CD4-positive, alpha-beta T cell treated with Interleukin-4 for 4 hours (primary cell): ENCODE measurements around the gene LPP.

Experiments used
- DNase-seq: peaks from one replicate; pipeline ENCODE4 v3.0.0-alpha.2; 2020

LPP gene

GRCh38 chr3:188171682-188172467 is 17.9 kb downstream of the LPP start:
- no peak for DNase-seq

- no peak for DNase-seq
Observed at GRCh38 chr3:188174317-188175044, 20.5 kb downstream of the LPP start.

DNA sequence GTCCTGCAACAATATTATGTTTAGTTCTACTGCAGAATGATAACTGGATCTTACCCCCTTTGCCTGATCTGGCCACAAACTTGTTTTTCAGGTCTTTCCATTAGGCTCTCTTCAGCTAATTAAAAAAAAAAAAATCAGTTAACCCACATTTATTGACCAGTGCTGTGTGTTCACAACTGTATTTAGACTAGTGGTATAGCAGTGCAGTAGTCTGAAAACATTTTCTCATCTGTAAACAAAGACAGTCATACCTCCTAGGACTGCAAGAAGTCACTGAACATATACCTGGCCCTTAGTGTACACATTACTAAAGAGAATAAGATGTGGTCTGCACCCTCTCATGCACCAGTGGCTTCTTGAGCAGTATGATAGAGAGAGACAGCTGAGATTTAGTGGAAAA is 22.5 kb downstream of the LPP start:
- no peak for DNase-seq

- DNase-seq, result no peak
Observed at GRCh38 chr3:188176884-188177283, 22.9 kb downstream of the LPP start.

GRCh38 chr3:188177721-188178120 is 23.8 kb downstream of the LPP start:
- DNase-seq, result no peak

DNA sequence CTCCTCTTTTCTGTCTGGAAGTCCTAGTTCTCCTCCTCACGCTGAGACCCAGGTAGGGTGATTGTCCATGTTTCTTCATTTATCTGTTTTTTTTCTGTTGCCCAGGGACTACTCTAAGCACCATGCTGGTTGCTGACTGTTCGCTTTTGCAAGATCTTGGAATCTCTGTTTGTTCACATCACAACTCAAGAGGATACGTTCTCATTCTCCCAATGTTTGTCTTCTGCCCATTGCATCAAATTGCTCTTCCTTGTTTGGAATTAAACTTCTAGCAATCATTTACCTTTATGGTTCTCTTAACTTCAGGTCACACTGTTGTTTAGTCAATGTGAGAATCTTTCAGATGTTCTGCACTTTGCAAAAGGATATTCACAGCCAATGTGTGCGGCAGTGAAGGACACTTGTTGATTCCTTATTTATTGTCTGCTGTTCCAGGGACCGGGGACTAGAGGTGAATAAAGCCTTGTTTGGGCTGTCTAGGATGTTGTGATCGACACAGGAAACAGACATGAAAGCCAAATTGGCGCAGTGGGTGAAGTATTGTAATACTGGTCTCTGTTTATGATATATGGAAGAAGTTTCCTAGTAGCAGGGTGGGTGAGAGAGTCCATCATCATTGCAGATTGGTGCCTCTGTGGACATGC is 24.5 kb downstream of the LPP start:
- no peak for DNase-seq

GRCh38 chr3:188179006-188179966 is 25.3 kb downstream of the LPP start:
- DNase-seq, result no peak

- DNase-seq, result no peak
Observed at GRCh38 chr3:188180114-188180513, 26.2 kb downstream of the LPP start.

DNA sequence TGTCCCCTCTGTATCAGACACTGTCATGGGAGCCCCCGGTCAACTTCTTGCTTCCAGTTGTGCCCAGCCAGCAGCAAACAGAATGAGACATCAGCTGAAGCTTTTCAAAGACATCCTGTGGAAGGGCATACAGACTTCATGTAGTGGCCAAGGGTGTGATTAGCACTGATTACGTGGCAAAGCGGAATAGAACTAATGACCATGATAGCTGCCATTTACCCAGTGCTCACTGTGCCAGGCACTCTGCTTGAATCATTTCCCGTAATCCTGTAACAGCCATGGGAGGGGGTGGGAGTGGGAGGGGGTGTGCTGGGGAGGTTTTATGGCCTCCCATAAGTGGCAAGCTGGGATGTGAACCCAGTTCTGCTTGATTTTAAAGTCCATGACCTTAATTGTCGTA is 29.5 kb downstream of the LPP start:
- DNase-seq, result no peak

DNA sequence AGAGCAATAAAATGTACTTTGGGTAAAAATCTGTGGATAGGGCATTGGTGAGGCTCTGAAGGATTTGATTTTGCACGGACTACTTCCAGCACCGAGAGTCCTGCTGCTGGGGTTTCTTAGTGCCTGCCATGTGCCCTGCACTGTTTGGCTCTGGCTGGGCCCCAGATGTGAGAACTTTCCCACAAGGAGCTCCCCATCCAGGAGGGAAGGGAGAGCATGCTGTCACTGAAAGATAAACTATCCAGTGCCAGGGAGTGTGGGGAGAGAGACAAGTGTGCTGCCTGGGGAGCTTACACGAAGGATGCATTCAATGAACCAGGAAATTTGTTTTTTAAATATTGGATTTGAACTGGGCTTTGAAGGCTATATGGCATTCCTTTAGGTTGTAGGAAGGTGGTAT is 30.2 kb downstream of the LPP start:
- no peak for DNase-seq

GRCh38 chr3:188184649-188185048 is 30.7 kb downstream of the LPP start:
- no peak for DNase-seq

- no peak for DNase-seq
Observed at GRCh38 chr3:188185717-188186251, 31.8 kb downstream of the LPP start.

DNA sequence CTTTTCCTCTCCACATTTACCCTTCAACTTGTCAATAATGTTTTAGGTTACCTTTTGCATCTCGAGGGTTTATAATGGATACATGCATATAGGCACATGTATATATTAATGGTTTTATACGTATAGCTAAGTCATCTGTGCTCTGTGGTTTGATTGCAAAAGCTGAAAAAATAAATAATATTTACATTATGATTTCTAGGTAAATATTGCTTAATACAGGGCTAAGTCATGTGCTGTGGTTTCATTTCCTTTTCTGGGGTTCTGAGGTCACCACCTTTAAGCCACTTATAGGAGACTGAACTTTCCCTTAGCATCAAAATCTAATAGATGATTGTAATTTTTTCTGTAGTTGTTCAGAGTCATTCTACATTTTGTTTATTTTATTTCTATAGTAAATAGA is 33.1 kb downstream of the LPP start:
- DNase-seq, result peak; percentile 52

GRCh38 chr3:188188911-188189310 is 35.0 kb downstream of the LPP start:
- DNase-seq, result no peak

DNA sequence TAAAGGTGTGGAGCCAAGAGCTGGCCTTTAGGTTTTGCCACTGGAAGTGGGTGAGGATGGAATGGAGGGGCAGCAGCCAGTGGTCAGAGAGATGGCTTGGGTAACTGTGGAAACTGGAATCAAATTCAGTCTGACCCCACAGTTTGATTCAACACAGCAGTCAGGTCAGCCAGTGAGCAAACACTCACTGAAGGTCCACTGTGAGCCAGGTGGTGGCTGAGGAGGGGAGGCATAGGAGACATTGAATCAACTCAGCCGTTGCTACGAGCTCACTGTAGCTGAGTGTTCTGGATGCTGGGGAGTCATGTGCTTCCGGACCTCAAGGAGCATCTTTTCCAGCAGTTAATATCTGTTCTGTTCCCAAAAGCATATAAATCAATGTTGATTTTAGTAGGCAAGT is 37.5 kb downstream of the LPP start:
- no peak for DNase-seq

GRCh38 chr3:188192034-188192433 is 38.1 kb downstream of the LPP start:
- DNase-seq, result no peak

- DNase-seq, result no peak
Observed at GRCh38 chr3:188194332-188194731, 40.4 kb downstream of the LPP start.

- DNase-seq, result no peak
Observed at GRCh38 chr3:188196232-188196990, 42.5 kb downstream of the LPP start.

DNA sequence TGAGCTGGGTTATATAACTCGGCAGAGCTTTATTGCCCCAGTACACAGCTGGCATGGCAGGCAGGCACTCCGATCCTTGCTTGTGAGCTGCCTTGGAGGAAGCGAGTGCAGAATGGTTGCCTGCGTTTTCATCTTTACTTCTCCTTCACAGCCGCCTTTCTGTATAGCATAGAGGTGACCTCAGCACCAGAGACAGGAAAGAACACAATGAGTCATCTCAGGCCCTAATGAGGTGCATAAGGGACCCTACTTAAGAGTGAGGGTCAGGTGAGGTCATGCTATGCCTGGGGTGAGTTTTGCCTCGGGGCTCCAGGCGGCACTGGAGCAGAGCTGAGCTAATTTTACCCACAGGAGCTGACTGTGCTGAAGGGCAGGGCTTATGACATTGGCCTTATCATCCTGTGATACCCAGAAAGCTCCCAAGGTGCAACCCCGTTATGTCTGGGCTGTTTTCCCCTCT is 43.5 kb downstream of the LPP start:
- DNase-seq, result no peak

GRCh38 chr3:188198001-188198400 is 44.0 kb downstream of the LPP start:
- no peak for DNase-seq

DNA sequence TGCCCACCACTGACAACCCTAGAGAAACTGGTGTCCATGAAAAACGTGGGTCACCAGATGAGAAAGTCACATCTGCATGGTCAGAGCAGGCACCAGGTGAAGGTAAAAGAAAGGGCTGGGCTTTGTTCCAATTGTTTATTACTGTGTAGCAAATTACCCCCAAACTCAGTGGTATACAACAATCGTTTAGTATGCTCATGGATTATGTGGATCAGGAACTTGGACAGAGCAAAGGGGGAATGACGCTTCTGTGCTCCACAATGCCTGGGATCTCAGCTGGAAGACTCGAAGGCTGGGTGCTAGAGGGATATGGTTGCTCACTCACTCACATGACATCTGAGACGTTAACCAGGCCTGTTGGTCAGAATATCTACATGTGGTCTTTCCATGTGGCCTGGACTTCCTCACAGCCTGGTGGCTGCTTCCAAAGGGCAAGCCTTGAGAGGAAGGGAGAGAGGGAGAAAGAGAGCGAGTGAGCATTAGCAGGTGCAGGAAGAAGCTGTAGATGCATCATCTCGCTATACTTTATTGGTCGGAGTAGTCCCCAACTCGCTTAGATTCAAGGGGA is 44.9 kb downstream of the LPP start:
- DNase-seq, result no peak
